DMS 273 (cell line): ENCODE measurements around the gene TRIM72.
A peak's percentile ranks its signal among the peaks of the same experiment; 100 is the strongest.
"Not testable (repeated sequence)": the region's sequence is repeated elsewhere in the genome, so short reads cannot be mapped to it uniquely, and the experiment has no call there.

Experiments
- DNase-seq: peaks from one replicate; lab custom pipeline; 2025; ENCODE audit not compliant: unreplicated experiment; lab: John Stamatoyannopoulos, UW

Gene TRIM72

DNA sequence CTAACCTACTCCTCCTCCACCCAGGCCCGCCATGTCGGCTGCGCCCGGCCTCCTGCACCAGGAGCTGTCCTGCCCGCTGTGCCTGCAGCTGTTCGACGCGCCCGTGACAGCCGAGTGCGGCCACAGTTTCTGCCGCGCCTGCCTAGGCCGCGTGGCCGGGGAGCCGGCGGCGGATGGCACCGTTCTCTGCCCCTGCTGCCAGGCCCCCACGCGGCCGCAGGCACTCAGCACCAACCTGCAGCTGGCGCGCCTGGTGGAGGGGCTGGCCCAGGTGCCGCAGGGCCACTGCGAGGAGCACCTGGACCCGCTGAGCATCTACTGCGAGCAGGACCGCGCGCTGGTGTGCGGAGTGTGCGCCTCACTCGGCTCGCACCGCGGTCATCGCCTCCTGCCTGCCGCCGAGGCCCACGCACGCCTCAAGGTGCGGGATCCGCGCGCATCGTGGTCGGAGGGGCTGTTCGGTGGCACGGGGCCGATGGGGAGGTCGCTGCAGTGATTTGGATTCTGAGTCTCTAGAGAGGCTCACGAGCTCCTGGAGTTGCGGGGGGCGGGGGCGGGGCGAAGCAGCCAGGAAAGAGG is 878 bp downstream of the TRIM72 start:
- DNase-seq: no peak

DNA sequence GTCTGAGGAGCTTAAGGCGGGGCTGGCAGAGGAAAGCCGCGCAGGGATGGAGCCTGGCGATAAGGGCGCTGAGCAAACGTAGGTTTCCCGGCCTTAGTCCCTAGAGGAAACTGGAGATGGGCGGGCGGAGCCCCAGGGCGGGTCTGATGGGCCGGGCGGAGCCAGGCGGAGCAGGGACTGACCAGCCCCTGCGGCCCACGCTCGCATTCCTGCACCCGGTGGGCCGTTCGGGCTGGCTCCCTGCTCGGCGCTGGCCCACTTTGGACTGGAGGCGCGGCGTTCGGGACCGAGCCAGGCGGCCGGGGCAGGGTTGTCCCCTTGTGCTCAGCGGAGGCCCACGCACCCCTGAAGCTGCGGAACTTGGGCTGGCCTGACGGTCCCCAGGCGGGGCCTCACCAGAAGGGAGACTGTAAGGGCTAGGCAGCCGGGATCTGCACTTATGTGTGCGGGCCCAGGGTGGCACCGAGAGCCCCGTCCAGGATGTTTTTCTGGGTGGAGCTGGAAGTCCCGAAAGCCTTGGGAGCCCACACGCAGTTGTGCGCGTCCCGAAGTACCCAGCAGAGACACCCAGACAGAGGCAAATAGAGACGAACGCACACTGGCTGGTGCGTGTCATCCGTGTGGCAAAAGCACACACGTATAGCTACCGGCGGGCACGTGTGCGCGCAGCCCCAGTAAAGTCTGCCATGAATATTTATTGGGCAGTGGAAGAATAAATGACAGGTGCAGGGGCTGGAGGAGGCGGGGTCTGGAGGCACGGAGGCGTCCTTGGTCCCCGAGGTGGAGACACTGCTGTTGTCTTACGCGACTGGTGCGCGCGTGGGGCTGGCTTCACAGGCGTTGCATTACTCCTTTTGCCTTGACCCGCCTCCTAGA is 1.6 kb downstream of the TRIM72 start:
- DNase-seq: peak; percentile 67

DNA sequence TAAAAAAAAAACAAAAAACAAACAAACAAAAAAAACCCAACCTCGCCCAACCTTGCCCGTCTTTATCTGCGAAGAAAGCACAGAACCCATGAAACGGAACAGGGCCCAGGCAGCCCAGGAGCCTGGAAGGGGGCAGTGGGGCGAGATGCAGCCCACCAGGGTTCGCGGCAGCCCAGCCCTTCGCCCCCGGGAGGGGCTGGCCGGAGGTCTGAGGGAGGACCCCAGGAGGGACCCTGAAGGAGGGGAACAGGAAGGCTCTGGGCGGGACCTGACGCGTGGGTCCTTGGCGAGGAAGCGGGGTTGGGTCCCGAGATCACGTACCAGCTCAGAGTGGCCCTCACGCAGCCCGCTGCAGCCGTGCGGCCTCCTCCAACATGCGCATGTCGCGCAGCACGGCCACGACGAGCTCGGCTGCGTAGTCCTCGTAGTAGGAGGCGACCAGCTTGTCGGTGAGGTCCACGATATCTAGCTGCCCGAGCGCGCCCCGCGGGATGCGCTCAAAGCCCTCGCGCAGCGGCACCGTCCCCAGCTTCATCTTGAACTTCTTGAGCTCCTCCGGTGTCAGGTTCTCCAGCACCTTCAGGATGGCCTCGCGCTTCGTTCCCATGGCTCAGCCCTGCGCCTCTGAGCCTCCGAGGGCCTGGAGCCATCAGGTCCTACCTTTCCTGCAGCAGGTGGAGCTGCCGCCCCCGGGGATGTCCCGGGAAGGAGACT is 2.7 kb downstream of the TRIM72 start, which contains the start of gene PYDC1:
Gene PYDC1 (minus strand): TSS at position 714 of the 714 bp plus-strand sequence. CDS start 107 bp downstream, at position 607.
- no peak for DNase-seq

DNA sequence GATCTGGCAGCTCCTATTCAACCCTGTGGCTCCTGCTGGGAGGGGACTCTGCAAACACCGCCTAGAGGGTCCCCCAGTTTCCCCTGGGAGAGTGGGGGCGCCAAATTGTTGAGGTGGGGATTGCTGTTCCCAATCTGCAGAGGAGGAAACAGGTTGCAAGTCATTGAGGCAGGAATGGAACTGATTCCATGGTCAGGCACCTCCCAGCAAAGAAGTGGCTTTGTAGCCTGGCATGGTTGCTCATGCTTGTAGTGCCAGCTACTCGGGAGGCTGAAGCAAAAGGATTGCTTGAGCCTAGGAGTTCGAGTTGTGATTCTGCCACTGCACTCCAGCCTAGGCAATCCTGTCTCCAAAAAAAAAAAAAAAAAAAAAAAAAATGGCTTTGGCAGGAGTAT is 3.2 kb downstream of the TRIM72 start:
- no peak for DNase-seq

DNA sequence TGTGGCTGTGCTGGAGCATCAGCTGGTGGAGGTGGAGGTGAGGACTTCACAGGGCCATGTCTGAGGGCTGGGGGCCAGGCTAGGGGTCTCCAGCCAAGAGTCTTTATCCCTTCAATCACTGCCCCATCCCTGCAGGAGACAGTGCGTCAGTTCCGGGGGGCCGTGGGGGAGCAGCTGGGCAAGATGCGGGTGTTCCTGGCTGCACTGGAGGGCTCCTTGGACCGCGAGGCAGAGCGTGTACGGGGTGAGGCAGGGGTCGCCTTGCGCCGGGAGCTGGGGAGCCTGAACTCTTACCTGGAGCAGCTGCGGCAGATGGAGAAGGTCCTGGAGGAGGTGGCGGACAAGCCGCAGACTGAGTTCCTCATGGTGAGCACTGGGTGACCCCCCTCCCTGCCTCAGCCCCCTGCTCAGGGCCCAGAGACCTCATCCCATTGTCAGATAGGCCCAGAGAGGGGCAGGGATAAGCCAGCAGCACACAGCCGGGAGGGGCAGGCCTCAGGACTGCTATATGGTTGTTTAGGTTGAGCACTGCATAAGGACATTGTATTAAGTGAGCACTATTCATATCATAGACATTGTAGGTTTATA is 5.3 kb downstream of the TRIM72 start:
- no peak for DNase-seq

DNA sequence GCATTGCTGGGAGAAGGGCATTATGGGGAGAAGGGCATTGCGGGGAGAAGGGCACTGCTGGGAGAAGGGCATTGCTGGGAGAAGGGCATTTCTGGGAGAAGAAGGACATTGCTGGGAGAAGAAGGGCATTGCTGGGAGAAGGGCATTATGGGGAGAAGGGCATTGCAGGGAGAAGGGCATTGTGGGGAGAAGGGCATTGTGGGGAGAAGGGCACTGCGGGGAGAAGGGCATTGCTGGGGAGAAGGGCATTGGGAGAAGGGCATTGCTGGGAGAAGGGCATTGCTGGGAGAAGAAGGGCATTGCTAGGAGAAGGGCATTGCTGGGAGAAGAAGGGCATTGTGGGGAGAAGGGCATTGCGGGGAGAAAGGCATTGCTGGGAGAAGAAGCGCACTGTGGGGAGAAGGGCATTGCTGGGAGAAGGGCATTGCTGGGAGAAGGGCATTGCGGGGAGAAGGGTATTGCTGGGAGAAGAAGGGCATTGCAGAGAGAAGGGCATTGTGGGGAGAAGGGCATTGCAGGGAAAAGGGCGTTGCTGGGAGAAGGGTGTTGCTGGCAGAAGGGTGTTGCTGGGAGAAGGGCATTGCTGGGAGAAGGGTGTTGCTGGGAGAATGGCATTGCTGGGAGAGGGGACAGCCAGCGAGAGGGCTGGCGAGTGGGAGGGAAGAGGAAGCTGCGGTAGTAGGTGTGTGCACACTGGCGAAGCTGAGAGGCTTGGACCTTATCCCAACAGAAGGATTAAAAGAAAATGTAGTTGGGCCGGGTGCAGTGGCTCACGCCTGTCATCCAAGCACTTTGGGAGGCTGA is 7.6 kb downstream of the TRIM72 start:
- DNase-seq: no peak

DNA sequence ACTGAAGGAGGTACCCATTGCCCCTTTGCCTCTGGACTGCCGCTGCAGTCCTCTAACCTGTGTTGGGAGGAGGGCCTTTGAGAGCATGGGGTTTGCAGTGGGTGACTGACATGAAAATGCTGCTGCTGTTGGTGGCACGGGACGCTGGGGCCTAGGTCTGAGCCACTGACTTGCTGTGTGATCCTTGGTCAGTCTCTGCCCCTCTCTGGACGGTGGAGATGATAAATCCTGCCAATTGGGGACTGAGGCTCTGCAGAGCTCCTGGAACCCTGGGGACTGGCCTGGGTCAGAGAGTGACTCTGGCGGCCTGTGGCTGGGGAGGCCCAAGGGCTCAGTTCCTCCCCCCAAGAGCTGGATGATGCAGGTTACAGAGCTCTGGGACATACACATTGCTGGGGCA is 9.1 kb downstream of the TRIM72 start:
- DNase-seq: no peak

DNA sequence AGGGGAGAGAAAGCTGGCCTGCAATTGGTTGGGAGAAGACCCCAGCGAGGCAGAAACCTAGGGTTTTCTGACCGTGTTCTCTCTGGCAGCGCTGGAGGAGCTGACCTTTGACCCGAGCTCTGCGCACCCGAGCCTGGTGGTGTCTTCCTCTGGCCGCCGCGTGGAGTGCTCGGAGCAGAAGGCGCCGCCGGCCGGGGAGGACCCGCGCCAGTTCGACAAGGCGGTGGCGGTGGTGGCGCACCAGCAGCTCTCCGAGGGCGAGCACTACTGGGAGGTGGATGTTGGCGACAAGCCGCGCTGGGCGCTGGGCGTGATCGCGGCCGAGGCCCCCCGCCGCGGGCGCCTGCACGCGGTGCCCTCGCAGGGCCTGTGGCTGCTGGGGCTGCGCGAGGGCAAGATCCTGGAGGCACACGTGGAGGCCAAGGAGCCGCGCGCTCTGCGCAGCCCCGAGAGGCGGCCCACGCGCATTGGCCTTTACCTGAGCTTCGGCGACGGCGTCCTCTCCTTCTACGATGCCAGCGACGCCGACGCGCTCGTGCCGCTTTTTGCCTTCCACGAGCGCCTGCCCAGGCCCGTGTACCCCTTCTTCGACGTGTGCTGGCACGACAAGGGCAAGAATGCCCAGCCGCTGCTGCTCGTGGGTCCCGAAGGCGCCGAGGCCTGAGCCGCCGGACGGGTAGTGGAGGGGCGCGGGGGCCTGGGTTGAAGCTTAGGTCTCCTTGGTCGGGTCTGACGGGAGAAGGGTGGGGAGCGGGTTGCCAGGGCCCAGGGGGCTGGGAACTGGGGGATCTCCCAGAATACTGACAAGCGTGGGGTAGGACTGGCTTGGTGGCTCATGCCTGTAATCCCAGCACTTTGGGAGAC is 10.4 kb downstream of the TRIM72 start:
- no peak for DNase-seq

DNA sequence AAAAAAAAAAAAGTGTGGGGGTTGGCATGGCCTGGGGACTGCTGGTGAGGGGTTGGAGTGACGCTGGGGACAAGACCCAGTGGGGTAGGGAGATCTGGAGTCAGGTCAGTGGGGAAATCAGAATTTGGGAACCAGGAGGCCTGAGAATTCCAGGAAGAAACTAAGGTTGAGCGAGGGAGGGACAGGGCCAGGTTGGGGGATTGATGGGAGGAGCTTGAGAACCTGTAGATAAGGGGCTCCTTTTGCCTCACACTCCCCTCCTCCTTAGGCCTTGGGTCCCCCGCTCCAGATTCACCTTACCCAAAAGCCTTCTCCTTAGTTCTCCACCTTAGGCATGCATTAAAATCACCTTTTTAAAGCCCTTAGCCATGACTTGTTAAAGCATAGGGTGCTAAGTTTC is 11.3 kb downstream of the TRIM72 start:
- no peak for DNase-seq

DNA sequence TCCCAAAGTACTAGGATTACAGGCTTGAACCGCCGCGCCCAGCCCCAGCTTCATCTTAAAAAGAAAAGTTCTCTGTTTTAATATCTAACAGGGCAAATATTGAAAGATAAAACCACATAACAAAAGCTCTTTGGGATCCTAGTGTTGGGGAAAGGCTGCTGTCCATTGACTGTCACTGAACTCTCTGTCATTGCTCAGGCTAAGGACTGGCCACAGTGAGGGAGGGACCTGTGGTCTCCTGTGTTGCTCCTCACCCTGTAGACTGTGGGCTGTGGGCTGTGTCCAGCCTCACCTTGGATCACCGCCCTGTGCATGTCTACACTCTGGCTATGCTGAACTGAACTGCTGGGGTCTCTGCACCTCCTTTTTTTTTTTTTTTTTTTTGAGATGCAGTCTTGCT is 14.3 kb downstream of the TRIM72 start:
- DNase-seq: no peak

DNA sequence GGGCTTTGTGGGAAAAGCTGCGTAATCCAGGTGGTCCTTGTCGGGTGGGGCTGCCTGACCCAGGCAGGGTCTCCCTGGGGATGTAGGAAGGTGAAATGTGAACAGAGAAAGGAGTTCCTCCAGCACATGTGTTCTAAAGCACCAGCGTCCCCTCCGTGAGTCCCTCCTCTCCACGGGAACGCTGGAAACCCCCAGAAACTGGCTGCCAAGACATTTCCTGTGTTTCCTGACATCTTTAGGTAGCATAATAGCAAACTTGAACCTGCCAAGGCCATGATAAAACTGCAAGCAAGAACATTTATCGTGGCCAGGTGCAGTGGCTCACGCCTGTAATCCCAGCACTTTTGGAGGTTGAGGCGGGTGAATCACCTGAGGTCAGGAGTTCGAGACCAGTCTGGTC is 15.6 kb downstream of the TRIM72 start:
- no peak for DNase-seq

DNA sequence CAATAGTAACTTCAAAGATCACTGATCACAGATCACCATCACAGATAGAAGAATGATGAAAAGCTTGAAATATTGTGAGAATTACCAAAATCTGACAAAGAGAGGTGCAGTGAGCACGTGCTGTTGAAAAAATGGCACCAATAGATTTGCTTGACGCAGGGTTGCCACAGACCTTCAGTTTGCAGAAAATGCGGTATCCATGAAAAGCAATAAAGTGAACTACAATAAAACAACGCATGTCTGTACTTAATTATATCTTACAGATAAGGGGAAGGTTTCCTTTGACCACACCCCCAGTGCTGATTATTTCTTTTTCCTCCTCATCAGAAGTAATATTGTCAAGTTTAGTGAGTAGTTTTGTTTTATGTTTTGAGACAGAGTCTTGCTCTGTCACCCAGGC is 24.1 kb downstream of the TRIM72 start:
- no peak for DNase-seq

DNA sequence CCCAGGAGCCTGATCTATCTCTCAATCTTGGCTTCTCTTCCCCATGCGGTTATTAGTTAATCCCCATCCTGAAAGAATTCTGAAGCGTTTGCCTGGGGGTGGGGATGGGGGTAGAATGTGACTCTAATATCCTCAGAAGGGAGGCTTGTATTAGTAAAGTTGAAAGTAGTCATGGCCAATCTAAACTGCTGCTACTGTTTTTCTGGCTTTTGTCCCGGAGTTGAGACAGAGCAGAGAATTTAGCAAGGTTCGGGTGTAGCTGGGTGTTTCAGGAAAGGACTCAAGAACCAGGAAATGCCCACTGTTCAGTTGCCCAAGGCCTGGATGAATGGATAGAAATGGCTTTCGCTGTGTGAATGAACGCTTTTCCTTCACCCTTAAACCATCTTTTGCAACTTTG is 28.3 kb downstream of the TRIM72 start:
- DNase-seq: no peak

DNA sequence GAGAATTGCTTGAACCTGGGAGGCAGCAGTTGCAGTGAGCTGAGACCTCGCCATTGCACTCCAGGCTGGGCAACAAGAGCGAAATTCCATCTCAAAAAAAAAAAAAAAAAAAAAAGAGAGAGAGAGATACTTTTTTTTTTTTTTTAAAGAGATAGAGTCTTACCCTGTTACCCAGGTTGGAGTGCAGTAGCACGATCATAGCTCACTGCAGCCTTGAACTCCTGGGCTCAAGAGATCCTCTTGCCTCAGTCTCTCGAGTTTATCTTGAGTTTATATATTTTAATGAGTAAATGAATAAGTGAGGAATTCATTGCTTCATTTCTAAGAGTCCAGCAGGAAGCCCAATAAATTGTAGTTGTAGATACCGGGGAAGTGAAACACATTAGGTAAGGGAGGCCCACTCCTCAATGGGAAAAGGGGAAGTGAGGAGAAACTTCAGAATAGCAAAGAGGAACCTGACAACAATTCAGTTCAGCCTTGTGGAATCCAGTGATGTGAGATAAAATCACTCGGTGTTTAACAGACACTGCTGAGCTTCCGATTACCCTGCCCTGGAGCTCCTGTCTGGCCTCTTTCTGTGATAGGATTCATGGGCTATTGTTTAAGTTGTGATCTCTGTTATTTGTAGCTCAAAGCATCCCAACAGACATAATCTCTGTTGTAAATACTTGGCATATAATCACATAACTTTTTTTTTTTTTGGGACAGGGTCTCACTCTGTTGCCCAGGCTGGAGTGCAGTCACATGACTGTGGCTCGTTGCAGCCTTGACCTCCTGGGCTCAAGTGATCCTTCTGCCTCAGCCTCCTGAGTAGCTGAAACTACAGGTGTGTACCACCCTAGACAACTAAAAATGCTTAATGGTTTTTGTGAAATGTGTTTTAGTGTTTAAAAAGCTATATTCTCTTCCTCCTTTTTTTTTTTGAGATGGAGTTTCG is 30.1 kb downstream of the TRIM72 start:
- no peak for DNase-seq

DNA sequence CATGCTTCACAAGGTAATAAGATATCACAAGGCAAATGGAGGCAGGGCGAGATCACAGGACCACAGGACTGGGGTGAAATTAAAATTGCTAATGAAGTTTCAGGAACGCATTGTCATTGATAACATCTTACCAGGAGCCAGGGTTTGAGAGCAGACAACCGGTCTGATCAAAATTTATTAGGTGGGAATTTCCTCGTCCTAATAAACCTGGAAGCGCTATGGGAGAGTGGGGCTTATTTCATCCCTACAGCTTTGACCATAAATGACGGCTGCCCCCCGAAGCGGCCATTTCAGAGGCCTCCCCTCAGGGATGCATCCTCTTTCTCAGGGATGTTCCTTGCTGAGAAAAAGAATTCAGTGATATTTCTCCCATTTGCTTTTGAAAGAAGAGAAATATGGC is 31.7 kb downstream of the TRIM72 start:
- not testable (repeated sequence) for DNase-seq

DNA sequence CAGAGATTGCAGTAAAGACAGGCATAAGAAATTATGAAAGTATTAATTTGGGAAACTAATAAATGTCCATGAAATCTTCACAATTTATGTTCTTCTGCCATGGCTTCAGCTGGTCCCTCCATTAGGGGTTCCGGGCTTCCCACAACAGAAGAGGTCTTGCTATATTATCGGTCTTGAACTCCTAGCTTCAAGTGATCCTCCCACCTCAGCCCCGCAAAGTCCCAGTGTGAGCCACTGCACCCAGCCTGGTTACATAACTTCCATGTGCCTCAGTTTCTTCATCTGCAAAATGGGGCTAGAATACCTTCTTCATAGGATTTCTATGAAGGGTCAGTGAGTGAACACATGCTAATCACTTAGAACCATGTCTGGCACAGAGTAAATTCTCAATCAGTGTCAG is 32.4 kb downstream of the TRIM72 start:
- no peak for DNase-seq

DNA sequence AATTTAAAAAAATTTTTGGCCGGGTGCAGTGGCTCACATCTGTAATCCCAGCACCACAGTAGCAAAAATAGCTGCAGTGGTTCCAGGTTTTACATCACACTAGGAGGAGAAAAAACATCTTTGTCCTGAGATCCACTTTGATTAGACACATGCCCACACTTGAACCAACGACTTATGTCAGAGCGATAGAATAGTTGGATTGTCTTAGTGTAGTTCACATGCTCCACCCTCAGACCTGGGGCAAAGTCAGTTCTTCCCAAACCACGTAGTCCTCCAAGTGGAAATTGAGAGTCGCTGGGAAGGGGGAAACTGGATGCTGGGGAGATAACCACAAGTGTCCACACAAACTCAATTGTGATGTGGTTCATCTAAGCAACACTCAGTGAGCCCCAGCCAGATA is 34.4 kb downstream of the TRIM72 start:
- DNase-seq: no peak

DNA sequence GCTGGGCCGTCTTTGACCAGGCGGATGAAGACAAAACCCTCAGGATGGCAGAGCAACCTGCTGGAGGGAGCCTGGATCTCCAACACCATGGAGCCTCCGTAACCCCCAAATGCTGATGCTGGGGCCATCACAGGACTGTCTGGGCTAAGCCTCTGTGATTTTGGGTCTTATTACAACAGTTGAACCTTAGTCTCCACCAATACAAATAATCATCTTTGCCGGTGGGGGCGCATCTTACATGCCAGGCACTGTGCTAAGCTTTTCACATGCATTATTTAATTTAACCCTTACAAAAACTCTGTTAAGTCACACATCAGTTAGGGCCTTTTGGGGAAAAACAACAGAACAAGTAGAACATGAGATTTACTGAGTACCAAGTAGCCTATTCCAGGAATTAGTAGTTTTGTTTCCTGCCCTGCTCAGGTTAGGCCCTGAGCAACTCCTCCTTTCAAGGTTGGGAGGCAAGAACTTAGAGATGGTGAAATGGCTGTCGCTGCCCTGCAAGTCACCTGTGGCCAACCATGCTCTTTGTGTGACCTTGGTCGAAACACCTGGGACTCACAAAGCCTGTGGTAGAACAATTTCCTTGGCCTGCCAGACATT is 37.0 kb downstream of the TRIM72 start:
- no peak for DNase-seq
